Panc1 (cell line): ENCODE measurements around the gene MISP3.

Experiments used
- CTCF ChIP-seq: fragments of 450-650 bp; IDR thresholded peaks from 2 replicates; pipeline ENCODE4 v1.5.1; 2017; ENCODE audit warnings: mild to moderate bottlenecking
- POLR2AphosphoS5 ChIP-seq: IDR thresholded peaks from 2 replicates; pipeline ENCODE4 v1.6.1; 2012; ENCODE audit warnings: mild to moderate bottlenecking, low read depth, low read length, moderate library complexity
- REST ChIP-seq, 2 experiments: IDR thresholded peaks; 2 replicates each; pipeline ENCODE4 v1.6.1; 2011 to 2012; ENCODE audit warnings: low read depth in 2 of 2, control low read depth in 1 of 2, low read length in 1 of 2, mild to moderate bottlenecking in 1 of 2, moderate library complexity in 1 of 2; ENCODE audit not compliant: insufficient read depth in 1 of 2

- TF ChIP-seq CTCF (no peak), POLR2AphosphoS5 (no peak), REST (IDR thresholded peaks at IDR 0.05; ENCODE audit: insufficient read depth in 1 of 2, low read depth in 2 of 2, low read length in 1 of 2) (no peak)
These were observed 1.6 kb downstream of the MISP3 start for GRCh38 chr19:14073925-14074838.
